Subcutaneous abdominal adipose tissue (tissue), 5 donors: ENCODE data around the gene IL19.

Experiments used
- H3K27ac ChIP-seq: one replicate; pipeline ENCODE4 v1.7.0; 2013; ENCODE audit warnings: low read depth, mild to moderate bottlenecking, inconsistent platforms, low read length, moderate library complexity
- H3K27me3 ChIP-seq, 5 donors: one replicate each; pipeline ENCODE4 v1.7.0; 2013; ENCODE audit warnings: low read length in 5 of 5, inconsistent platforms in 1 of 5; ENCODE audit not compliant: control insufficient read depth in 5 of 5, insufficient read depth in 4 of 5
- H3K36me3 ChIP-seq, 5 donors: one replicate each; pipeline ENCODE4 v1.7.0; 2013; ENCODE audit warnings: low read length in 5 of 5; ENCODE audit not compliant: control insufficient read depth in 5 of 5, insufficient read depth in 5 of 5
- H3K4me1 ChIP-seq, 5 donors: one replicate each; pipeline ENCODE4 v1.7.0; 2013; ENCODE audit warnings: low read length in 5 of 5, mild to moderate bottlenecking in 3 of 5, moderate library complexity in 1 of 5; ENCODE audit not compliant: control insufficient read depth in 5 of 5, insufficient read depth in 5 of 5
- H3K4me3 ChIP-seq, 5 donors: one replicate each; pipeline ENCODE4 v1.7.0; 2013; ENCODE audit warnings: low read length in 5 of 5, low read depth in 1 of 5
- H3K9ac ChIP-seq, 5 donors: one replicate each; pipeline ENCODE4 v1.7.0; 2013; ENCODE audit warnings: low read length in 5 of 5, mild to moderate bottlenecking in 4 of 5, moderate library complexity in 3 of 5
- H3K9me3 ChIP-seq, 5 donors: one replicate each; pipeline ENCODE4 v1.7.0; 2013; ENCODE audit warnings: low read length in 5 of 5; ENCODE audit not compliant: control insufficient read depth in 5 of 5
- donor health status: healthy.
- donor health status: healthy.
- donor health status: healthy.
- donor health status: healthy.
- donor health status: healthy.

Gene IL19

DNA sequence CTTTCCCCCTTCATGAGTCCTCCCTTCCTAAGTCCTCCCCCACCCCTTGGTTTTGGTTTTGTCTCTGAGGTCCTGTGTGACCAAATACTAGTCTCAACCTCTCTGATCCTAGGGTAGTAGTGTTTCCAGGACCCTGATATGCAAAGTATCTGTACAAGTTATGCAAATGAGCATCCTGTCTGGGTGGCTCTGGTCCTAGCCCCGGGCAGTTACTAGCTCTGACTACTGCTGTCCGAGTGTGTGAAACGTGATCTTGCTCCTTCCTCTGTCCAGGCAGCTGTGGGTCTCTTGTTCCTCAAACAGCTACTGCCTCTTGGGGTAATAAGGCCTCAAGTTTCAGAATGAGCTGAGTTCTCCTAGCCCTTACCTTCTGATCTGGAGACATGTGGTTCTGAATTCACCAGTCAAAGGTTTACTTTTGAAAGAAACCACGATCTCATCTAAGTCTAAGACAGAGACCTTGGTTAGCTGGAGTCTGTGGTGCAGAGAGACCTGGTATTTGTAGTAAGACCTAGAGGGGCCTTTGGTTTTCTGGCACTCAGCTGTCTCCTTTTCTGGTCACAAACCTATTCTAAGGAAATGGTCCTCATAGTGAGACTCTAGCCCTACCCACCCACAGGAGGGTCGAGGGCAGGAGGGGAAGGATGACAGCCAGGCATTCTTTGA is 31.0 kb upstream of the IL19 start:
- Histone ChIP-seq H3K4me1 (peaks cover 2 to 26% (median 11%) of the 10 kb centered on the region in 5 donors), H3K4me3 (no peak overlapping the region), H3K36me3 (peaks cover 0 to 11% (median 5%) of the 10 kb centered on the region in 5 donors), H3K9me3 (no peaks in the 10 kb centered on the region), H3K27ac (no peak overlapping the region), H3K9ac (no peak overlapping the region), H3K27me3 (no peaks in the 10 kb centered on the region)

DNA sequence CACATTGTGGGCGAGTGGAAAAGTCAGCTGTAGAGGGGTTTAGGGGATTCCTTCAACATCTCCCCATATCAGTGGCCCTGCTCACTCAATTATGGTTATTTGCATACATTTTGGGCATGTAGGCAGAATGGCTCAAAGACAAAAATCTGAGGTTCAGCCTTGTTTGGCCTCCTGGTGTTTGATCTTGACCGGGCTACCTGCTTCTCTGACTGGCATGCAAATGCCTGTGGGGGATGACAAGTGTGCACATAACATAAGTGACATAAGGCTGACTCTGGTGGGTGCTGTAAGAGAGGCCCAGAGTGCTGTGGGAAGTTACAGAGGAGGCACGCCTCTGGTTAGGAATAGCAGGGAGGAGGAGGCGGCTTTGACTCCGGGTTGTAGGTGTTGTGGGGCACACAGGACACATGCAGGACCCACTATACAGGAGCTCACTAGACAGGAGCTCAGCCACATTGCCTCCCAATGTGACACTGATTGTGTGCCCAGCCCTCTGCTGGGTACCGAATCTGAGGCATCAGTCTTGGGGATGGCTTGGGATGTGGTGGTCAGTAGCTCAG is 29.4 kb upstream of the IL19 start:
- Histone ChIP-seq H3K4me3 (no peak overlapping the region), H3K36me3 (no peaks in the 10 kb centered on the region), H3K9me3 (no peaks in the 10 kb centered on the region), H3K9ac (no peak overlapping the region), H3K27me3 (peaks cover 0 to 3% (median 0%) of the 10 kb centered on the region in 5 donors), H3K27ac (no peak overlapping the region), H3K4me1 (peaks cover 2 to 13% (median 10%) of the 10 kb centered on the region in 5 donors)

DNA sequence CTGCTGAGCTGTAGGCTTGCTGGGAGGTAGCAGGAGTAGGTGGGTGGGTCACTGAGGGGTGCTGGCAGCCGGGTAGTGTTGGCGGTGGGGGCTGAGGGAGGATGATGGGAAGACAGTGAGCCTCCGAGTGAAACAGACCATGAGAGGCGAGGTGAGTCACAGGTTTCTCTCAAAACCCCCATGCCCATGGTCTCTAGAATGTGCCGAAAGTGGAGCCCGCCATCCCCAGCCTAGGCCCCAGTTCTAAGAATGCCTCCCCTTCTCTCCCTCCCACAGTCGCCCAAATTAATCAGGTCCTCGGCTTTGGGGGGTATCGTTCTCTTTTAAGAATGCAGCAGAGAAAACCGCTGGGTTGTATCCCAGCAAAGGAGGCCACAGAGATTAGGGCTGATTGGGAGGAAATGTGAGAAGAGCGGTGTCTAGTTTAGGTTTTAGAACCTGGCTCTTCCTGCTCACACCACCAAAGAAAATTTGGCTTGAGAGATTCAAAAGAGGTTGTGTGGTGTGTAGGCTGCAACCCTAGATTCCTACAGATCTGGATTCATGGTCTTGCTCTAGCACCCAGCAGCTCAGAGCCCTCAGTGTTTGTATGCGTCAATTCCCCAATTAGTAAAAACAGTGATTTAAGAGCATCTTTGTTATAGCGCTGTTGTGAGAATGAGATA is 27.7 kb upstream of the IL19 start:
- Histone ChIP-seq H3K36me3 (no peaks in the 10 kb centered on the region), H3K27ac (no peak overlapping the region), H3K4me3 (no peak overlapping the region), H3K9me3 (no peaks in the 10 kb centered on the region), H3K4me1 (peaks cover 2 to 13% (median 10%) of the 10 kb centered on the region in 5 donors), H3K27me3 (peaks cover 0 to 3% (median 0%) of the 10 kb centered on the region in 5 donors), H3K9ac (no peak overlapping the region)

DNA sequence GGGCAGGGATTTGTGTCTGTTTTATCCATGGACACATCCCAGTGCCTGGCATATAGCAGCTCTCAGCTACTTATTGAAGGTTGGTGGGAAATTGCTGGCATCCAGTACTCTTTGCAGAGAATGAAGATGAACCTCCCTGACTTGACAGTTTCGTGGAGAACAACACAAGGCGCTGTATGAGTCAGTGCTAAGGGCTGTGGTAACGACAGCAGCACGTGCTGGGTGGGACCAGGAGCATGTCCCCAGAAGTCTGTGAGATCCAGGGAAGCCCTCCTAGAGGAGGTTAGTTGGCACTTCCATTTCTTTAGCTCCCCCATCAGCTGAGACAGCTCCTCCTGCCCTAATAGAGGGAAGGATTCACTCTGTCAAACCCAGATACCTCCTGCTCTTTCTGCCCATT is 25.9 kb upstream of the IL19 start:
- Histone ChIP-seq H3K36me3 (no peaks in the 10 kb centered on the region), H3K9me3 (no peaks in the 10 kb centered on the region), H3K9ac (no peak overlapping the region), H3K4me1 (no peaks in the 10 kb centered on the region), H3K4me3 (no peak overlapping the region), H3K27ac (no peak overlapping the region), H3K27me3 (peaks cover 0 to 3% (median 0%) of the 10 kb centered on the region in 5 donors)

DNA sequence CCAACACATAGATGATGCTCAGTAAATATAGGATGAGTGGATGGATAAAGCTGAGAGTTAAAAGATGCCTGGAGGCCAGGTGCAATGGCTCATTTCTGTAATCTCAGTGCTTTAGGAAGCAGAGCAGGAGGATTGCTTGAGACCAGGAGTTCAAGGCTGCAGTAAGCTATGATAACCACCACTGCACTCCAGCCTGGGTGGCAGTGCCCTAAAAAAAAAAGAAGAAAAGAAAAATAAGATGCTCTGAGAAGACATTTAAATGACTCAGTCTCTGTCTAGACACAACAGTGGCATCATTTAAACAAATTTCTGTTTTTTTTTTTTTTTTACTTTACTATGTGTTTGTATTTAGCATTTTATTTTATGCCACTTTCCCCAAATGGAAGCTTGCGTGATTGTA is 25.3 kb upstream of the IL19 start:
- no peak overlapping the region for H3K4me3 ChIP-seq
- no peaks in the 10 kb centered on the region for H3K9me3 ChIP-seq
- peaks cover 0 to 6% (median 0%) of the 10 kb centered on the region in 5 donors for H3K4me1 ChIP-seq
- H3K36me3 ChIP-seq, result no peaks in the 10 kb centered on the region
- H3K27ac ChIP-seq, result no peak overlapping the region
- H3K9ac ChIP-seq, result no peak overlapping the region
- peaks cover 0 to 3% (median 0%) of the 10 kb centered on the region in 5 donors for H3K27me3 ChIP-seq

DNA sequence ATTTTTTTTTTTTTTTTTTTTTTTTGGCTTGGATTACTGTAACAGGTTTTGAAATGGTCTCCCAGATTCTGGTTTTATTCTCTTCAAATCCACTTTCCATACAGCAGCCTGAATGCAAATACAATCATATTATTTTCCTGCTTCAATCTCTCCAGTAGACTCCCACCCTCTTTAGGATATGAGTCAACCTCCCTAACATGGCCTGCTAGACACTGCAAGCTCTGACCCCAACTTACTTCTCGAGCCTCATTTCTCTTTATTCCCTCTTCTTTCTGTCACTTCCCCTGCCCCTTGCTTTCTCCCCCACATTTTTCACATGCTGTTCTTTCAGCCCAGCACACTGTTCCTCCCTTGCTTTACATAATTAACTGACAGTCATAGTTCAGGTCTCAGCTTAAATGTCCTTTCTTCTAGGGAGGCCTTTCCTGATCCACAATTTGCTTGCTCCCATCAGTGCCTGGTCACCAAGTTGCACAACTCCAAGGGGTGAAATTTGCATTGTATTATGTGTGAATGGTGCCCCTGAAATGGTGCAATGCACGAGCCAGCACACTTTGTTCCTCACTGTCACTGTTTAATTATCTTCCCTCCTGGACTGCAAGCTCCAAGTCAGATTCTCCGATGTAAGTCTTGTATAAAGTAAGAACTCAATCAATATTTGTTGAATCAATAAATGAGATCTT is 22.1 kb upstream of the IL19 start:
- no peaks in the 10 kb centered on the region for H3K36me3 ChIP-seq

DNA sequence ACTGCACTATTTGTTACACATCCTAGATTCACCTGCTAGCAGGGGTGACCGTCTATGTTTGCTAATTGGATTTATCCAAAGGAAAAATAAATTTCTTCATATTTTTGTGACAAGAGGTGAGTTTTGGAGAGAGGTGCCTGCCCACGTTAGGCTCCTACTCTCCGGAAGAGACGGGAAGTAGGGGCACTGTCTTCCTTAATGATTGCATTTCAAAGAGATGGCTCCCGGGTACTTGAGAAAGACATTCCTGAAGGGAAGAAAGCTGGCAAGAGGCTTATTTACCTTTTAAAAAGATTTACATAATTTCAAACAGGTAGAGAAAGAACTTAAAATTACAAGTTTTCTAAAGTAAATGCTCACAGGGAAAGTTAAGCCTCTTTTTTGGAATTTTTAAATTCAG is 18.7 kb upstream of the IL19 start:
- no peaks in the 10 kb centered on the region for H3K27me3 ChIP-seq
- peaks cover 0 to 9% (median 0%) of the 10 kb centered on the region in 5 donors for H3K4me1 ChIP-seq
- H3K36me3 ChIP-seq, result no peaks in the 10 kb centered on the region
- no peaks in the 10 kb centered on the region for H3K9me3 ChIP-seq
- no peak overlapping the region for H3K9ac ChIP-seq
- no peak overlapping the region for H3K27ac ChIP-seq
- no peak overlapping the region for H3K4me3 ChIP-seq

More for the DNA sequence above, 22.1 kb upstream of the IL19 start:
- Histone ChIP-seq H3K4me3 (no peak overlapping the region), H3K27me3 (peaks cover 0 to 3% (median 0%) of the 10 kb centered on the region in 5 donors), H3K9me3 (no peaks in the 10 kb centered on the region), H3K9ac (no peak overlapping the region), H3K27ac (no peak overlapping the region), H3K4me1 (peaks cover 0 to 9% (median 0%) of the 10 kb centered on the region in 5 donors)

DNA sequence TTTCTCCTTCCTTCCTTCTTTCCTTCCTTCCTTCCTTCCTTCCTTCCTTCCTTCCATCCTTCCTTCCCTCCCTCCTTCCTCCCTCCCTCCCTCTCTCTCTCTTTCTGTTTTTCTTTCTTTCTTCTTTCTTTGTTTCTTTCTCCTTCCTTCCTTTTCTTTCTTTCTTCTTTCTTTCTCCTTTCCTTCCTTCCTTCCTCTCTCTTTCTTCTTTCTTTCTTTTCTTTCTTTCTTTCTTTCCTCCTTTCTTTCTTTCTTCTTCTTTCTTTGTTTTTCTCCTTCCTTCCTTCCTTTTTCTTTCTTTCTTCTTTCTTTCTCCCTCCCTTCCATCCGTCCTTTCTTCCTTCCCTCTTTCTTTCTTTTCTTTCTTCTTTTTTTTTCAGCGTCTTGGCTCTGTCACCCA is 18.1 kb upstream of the IL19 start:
- H3K4me3 ChIP-seq, result no peak overlapping the region
- no peaks in the 10 kb centered on the region for H3K9me3 ChIP-seq
- no peak overlapping the region for H3K9ac ChIP-seq
- H3K36me3 ChIP-seq, result no peaks in the 10 kb centered on the region
- H3K27me3 ChIP-seq, result no peaks in the 10 kb centered on the region
- H3K4me1 ChIP-seq, result peaks cover 0 to 9% (median 0%) of the 10 kb centered on the region in 5 donors
- H3K27ac ChIP-seq, result no peak overlapping the region

DNA sequence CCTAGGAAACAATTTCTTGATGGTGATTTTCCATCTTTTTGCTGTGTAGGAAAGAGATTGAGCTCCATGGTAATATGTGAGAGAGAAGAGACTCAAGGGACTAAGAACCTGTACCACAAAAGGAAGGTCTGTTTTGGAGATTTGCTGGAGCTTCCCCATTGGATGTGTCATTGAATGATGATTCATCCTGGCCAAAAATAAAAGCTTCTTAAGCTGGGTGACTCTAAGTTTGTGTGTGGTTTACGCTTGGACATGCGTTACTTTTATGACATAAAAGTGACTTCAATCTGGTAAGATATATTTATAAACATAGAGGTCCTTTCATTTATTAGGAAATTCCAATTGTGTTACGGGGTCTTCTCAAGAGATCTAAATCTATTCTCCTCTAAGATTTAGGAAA is 17.4 kb upstream of the IL19 start:
- Histone ChIP-seq H3K9ac (no peak overlapping the region), H3K4me1 (peaks cover 0 to 9% (median 0%) of the 10 kb centered on the region in 5 donors), H3K27me3 (no peaks in the 10 kb centered on the region), H3K27ac (no peak overlapping the region), H3K36me3 (no peaks in the 10 kb centered on the region), H3K9me3 (no peaks in the 10 kb centered on the region), H3K4me3 (no peak overlapping the region)

DNA sequence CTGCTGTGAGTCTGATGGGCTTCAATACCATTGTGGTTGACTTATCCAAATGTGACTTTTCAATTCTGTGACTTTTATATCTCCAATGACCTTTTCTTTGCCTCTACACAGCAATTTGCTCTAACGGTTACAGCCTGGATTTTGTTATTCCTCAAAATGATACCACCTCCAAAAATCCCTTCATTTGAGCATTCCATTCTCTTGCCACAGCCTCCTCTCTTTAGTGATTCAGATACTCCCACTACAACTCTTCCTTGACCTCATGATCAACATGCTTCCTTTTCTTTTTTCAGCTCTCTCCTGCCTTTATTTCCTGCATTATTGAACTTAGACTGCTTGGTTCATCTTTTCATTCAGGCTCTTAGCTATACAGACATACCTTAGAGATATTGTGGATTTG is 16.6 kb upstream of the IL19 start:
- Histone ChIP-seq H3K27me3 (no peaks in the 10 kb centered on the region), H3K9ac (no peak overlapping the region), H3K27ac (no peak overlapping the region), H3K9me3 (no peaks in the 10 kb centered on the region), H3K36me3 (no peaks in the 10 kb centered on the region), H3K4me1 (peaks cover 0 to 9% (median 0%) of the 10 kb centered on the region in 5 donors), H3K4me3 (no peak overlapping the region)
